Measurements from ENCODE around the gene CDK17. TPM values are rescaled to one million over a fixed set of nuclear protein-coding genes. Genes with fewer than 3 reads are reported as not detected.

The CDK17 gene
- total and polyA plus RNA-seq, 9 of the 15 experiments (the other 6 are each of a cell fraction or from before 2014, with no cell fraction given): 4.8 to 39.3 (median 21.6) TPM

GRCh38 chr12:96247563-96247962 is 152.7 kb downstream of the CDK17 start:
- Histone ChIP-seq H3K4me1 (replicated peaks in 1 of 2; ENCODE audit: control insufficient read depth in 2 of 2, insufficient read depth in 2 of 2, low read length in 2 of 2) (peaks cover 6 to 10% of the 10 kb centered on the region in 2 experiments; a peak in 4 of 5 replicates), H3K27ac (ENCODE audit: extremely low read depth, low read depth, low read length) (no peak overlapping the region), H2AFZ (ENCODE audit: low read depth, low read length) (no peak overlapping the region), H3K36me3 (ENCODE audit: control insufficient read depth, insufficient read depth, low read length) (0 out of 3 replicates have a peak, but pooled peaks cover 4% of the 10 kb centered on the region), H3K9me1 (ENCODE audit: control insufficient read depth, insufficient read depth, low read length) (no peaks in the 10 kb centered on the region), H3K4me2 (ENCODE audit: insufficient read depth, low read length) (no peak overlapping the region), H3K9me3 (replicated peaks; ENCODE audit: control insufficient read depth, insufficient read depth, low read depth, low read length) (no peaks in the 10 kb centered on the region), H3K27me3 (ENCODE audit: control insufficient read depth in 2 of 2, insufficient read depth in 2 of 2, low read length in 2 of 2) (no peaks in the 10 kb centered on the region; a peak in 1 of 5 replicates), H4K20me1 (replicated peaks; ENCODE audit: control insufficient read depth, insufficient read depth, low read length) (no peaks in the 10 kb centered on the region), H3K79me2 (ENCODE audit: control insufficient read depth, insufficient read depth, low read length) (no peaks in the 10 kb centered on the region), H3K9ac (ENCODE audit: insufficient read depth in 1 of 2, low read depth in 2 of 2, low read length in 2 of 2) (no peak overlapping the region; a peak in 1 of 4 replicates), H3K4me3 (no peak overlapping the region)
- intact Hi-C loops (cut with micrococcal nuclease): no loop called here
- TF ChIP-seq FOSL1 (tag; conservative IDR thresholded peaks at IDR 0.05) (0 out of 2 replicates have a peak, but pooled peaks have one; percentile 29), TRIM24 (IDR thresholded peaks at IDR 0.05) (no peak)
- in situ Hi-C loops (cut with MboI): no loop called here
- WGBS (ENCODE audit: insufficient coverage, low coverage, missing lambda C conversion rate): 79% methylated on average over 10 of the region's 13 CpGs
- ChIA-PET POLR2A (no interaction called here), CTCF (ENCODE audit: low intra/inter-chr PET ratio) (no interaction called here)
- DNase-seq (ENCODE audit: extremely low read depth in 1 of 4, low spot score in 3 of 4): no peak
- BruUV-seq (replicated peaks): no TSS peak
- FAIRE-seq: no peak
- ATAC-seq: no peak

- in situ Hi-C loops (cut with MboI) (no loop called here), intact Hi-C loops (cut with micrococcal nuclease) (no loop called here)
- 89% methylated on average over 25 of the region's 36 CpGs for WGBS (ENCODE audit: insufficient coverage, low coverage, missing lambda C conversion rate)
- H3K4me1 ChIP-seq (replicated peaks in 1 of 2; ENCODE audit: control insufficient read depth in 2 of 2, insufficient read depth in 2 of 2, low read length in 2 of 2): peaks cover 11 to 12% of the 10 kb centered on the region in 2 experiments; a peak in 4 of 5 replicates
- CTCF ChIA-PET (ENCODE audit: low intra/inter-chr PET ratio): no interaction called here
- FAIRE-seq (no peak), DNase-seq (ENCODE audit: extremely low read depth in 1 of 4, low spot score in 3 of 4) (no peak), ATAC-seq (no peak)
- H3K9me1 ChIP-seq (ENCODE audit: control insufficient read depth, insufficient read depth, low read length): no peaks in the 10 kb centered on the region
- POLR2A ChIA-PET: interaction anchor here (0.7 kb wide), 1 partner anchor 152 kb away, joined by 3 read pairs; no protein-coding TSS in a partner anchor
- H4K20me1 ChIP-seq (replicated peaks; ENCODE audit: control insufficient read depth, insufficient read depth, low read length): no peaks in the 10 kb centered on the region
- H3K27ac ChIP-seq (ENCODE audit: extremely low read depth, low read depth, low read length): no peak overlapping the region
- H3K4me3 ChIP-seq: no peak overlapping the region
- H3K9ac ChIP-seq (ENCODE audit: insufficient read depth in 1 of 2, low read depth in 2 of 2, low read length in 2 of 2): no peak overlapping the region
- 0 out of 3 replicates have a peak, but pooled peaks cover 4% of the 10 kb centered on the region for H3K36me3 ChIP-seq (ENCODE audit: control insufficient read depth, insufficient read depth, low read length)
- H3K9me3 ChIP-seq (replicated peaks; ENCODE audit: control insufficient read depth, insufficient read depth, low read depth, low read length): no peaks in the 10 kb centered on the region
- no TSS peak for BruUV-seq (replicated peaks)
- TF ChIP-seq BRF1 (IDR thresholded peaks at IDR 0.05; ENCODE audit: borderline replicate concordance, extremely low read depth, insufficient read length) (no peak), SREBF1 (IDR thresholded peaks at IDR 0.05; ENCODE audit: borderline replicate concordance, low read depth, low read length) (no peak)
- no peaks in the 10 kb centered on the region for H3K79me2 ChIP-seq (ENCODE audit: control insufficient read depth, insufficient read depth, low read length)
- no peak overlapping the region for H3K4me2 ChIP-seq (ENCODE audit: insufficient read depth, low read length)
- no peak overlapping the region for H2AFZ ChIP-seq (ENCODE audit: low read depth, low read length)
- H3K27me3 ChIP-seq (ENCODE audit: control insufficient read depth in 2 of 2, insufficient read depth in 2 of 2, low read length in 2 of 2): no peaks in the 10 kb centered on the region; a peak in 1 of 5 replicates
These were observed 153.2 kb downstream of the CDK17 start for GRCh38 chr12:96246926-96247505.

Data from K562 (cell line).